UCSD-AML1 (cell line): ENCODE data around the gene ZIC1.

Experiments
- DNase-seq: peaks from one replicate; lab custom pipeline; 2025; ENCODE audit not compliant: unreplicated experiment; lab: John Stamatoyannopoulos, UW

The ZIC1 gene

GRCh38 chr3:147408188-147409100 is 721 bp upstream of the ZIC1 start:
- no peak for DNase-seq

GRCh38 chr3:147410116-147410525 is 956 bp downstream of the ZIC1 start:
- no peak for DNase-seq

GRCh38 chr3:147410526-147411237 is 1.5 kb downstream of the ZIC1 start:
- no peak for DNase-seq

GRCh38 chr3:147411238-147411814 is 2.2 kb downstream of the ZIC1 start:
- DNase-seq, result no peak

- no peak for DNase-seq
Observed at GRCh38 chr3:147411815-147412241, 2.7 kb downstream of the ZIC1 start.

- DNase-seq, result no peak
Observed at GRCh38 chr3:147412261-147412916, 3.2 kb downstream of the ZIC1 start.

GRCh38 chr3:147412917-147413685 is 3.9 kb downstream of the ZIC1 start:
- DNase-seq, result no peak

GRCh38 chr3:147413686-147414389 is 4.7 kb downstream of the ZIC1 start:
- no peak for DNase-seq

- DNase-seq, result no peak
Observed at GRCh38 chr3:147414390-147415138, 5.4 kb downstream of the ZIC1 start.

GRCh38 chr3:147415286-147415685 is 6.1 kb downstream of the ZIC1 start:
- no peak for DNase-seq

- no peak for DNase-seq
Observed at GRCh38 chr3:147415874-147416273, 6.7 kb downstream of the ZIC1 start.

- DNase-seq, result no peak
Observed at GRCh38 chr3:147416931-147417330, 7.8 kb downstream of the ZIC1 start.

GRCh38 chr3:147417551-147418295 is 8.6 kb downstream of the ZIC1 start:
- no peak for DNase-seq

GRCh38 chr3:147418371-147418781 is 9.2 kb downstream of the ZIC1 start:
- no peak for DNase-seq

- no peak for DNase-seq
Observed at GRCh38 chr3:147418808-147419701, 9.9 kb downstream of the ZIC1 start.

- DNase-seq, result no peak
Observed at GRCh38 chr3:147419781-147420224, 10.6 kb downstream of the ZIC1 start.
